SH-SY5Y (cell line): ENCODE measurements around the gene CLDN6.

ENCODE experiments used
- GATA2 ChIP-seq: IDR thresholded peaks from 2 replicates; pipeline ENCODE4 v1.6.1; 2011; ENCODE audit warnings: mild to moderate bottlenecking, low read depth, low read length
- GATA3 ChIP-seq: IDR thresholded peaks from 2 replicates; pipeline ENCODE4 v1.6.1; 2011; ENCODE audit warnings: low read depth, mild to moderate bottlenecking, low read length, moderate library complexity

CLDN6 gene

GRCh38 chr16:2985893-2986355 lies 32.1 kb downstream of the CLDN6 start:
- TF ChIP-seq GATA3 (no peak), GATA2 (no peak)

- TF ChIP-seq GATA2 (no peak), GATA3 (no peak)
These were observed 32.5 kb downstream of the CLDN6 start for GRCh38 chr16:2985462-2985861.

- TF ChIP-seq GATA2 (no peak), GATA3 (no peak)
These were observed 34.3 kb downstream of the CLDN6 start for GRCh38 chr16:2983706-2984136.

GRCh38 chr16:2982402-2982801 lies 35.6 kb downstream of the CLDN6 start:
- TF ChIP-seq GATA2 (no peak), GATA3 (no peak)

- TF ChIP-seq GATA3 (no peak), GATA2 (no peak)
These were observed 36.1 kb downstream of the CLDN6 start for GRCh38 chr16:2981899-2982250.

GRCh38 chr16:2981177-2981898 lies 36.6 kb downstream of the CLDN6 start:
- no peak for TF ChIP-seq GATA2
- no peak for TF ChIP-seq GATA3

- no peak for TF ChIP-seq GATA3
- TF ChIP-seq GATA2, result no peak
These were observed 37.5 kb downstream of the CLDN6 start, which contains the start of gene PKMYT1 for GRCh38 chr16:2980227-2981176. TSS of gene PKMYT1 (minus strand) at chr16:2980446. CDS start at chr16:2979657, 789 bp downstream.

GRCh38 chr16:2979669-2980226 lies 38.2 kb downstream of the CLDN6 start:
- TF ChIP-seq GATA2, result no peak
- TF ChIP-seq GATA3, result no peak

GRCh38 chr16:2977440-2977839 lies 40.5 kb downstream of the CLDN6 start:
- TF ChIP-seq GATA3, result no peak
- TF ChIP-seq GATA2, result no peak

- TF ChIP-seq GATA3 (no peak), GATA2 (no peak)
These were observed 41.3 kb downstream of the CLDN6 start for GRCh38 chr16:2976673-2977072.

GRCh38 chr16:2976201-2976600 lies 41.8 kb downstream of the CLDN6 start:
- TF ChIP-seq GATA2 (no peak), GATA3 (no peak)

- TF ChIP-seq GATA3 (no peak), GATA2 (no peak)
These were observed 42.7 kb downstream of the CLDN6 start for GRCh38 chr16:2975161-2975795.

GRCh38 chr16:2974319-2975056 lies 43.5 kb downstream of the CLDN6 start:
- TF ChIP-seq GATA3 (no peak), GATA2 (no peak)
